Epithelial cell of proximal tubule (primary cell): ENCODE results near the gene PDZD8. TPM values are rescaled to one million over a fixed set of nuclear protein-coding genes. Genes with fewer than 3 reads are reported as not detected.

Experiments
- DNase-seq: peaks from one replicate; pipeline ENCODE4 v3.0.0-alpha.2; 2011; ENCODE audit warnings: low read depth
- H3K4me3 ChIP-seq: 2 replicates; pipeline ENCODE4 v1.5.1; 2011; ENCODE audit warnings: low read depth, mild to moderate bottlenecking, low read length
- CTCF ChIP-seq: conservative IDR thresholded peaks from 2 replicates; pipeline ENCODE4 v1.5.1; 2012; ENCODE audit warnings: low read depth, mild to moderate bottlenecking, low read length
- total RNA-seq: library from RNA; depleted of rRNA; stranded (reverse); fragments of >200 nt; gene quantifications from 2 replicates; pipeline ENCODE4 v1.2.3, GENCODE V29; 2015

Gene PDZD8
- total RNA-seq, 1 donor from 2014 or later, result 23.6 TPM

DNA sequence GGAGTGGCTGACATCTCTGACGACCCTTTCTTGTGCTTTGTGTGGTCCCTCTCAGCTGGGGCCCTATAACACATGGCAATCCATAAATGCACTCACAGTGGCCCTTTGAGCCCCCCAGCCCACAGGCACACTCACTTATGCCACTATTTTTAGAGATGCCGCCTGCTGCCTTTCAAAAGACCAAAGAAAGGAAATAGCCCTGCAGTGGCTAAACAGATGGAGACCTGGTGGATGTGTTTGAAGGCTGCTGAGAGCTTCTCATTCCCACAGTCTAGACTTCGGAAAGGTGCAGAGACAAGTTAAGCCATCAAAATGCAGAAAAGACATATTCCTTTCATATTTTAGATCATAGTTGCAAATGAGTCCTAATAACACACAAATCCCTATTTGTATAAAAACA, 42.0 kb upstream of the PDZD8 start:
- no peak overlapping the region for H3K4me3 ChIP-seq
- TF ChIP-seq CTCF, result no peak
- DNase-seq, result no peak

GRCh38 chr10:117413928-117414618, 38.8 kb upstream of the PDZD8 start:
- no peak overlapping the region for H3K4me3 ChIP-seq
- TF ChIP-seq CTCF, result no peak
- no peak for DNase-seq

DNA sequence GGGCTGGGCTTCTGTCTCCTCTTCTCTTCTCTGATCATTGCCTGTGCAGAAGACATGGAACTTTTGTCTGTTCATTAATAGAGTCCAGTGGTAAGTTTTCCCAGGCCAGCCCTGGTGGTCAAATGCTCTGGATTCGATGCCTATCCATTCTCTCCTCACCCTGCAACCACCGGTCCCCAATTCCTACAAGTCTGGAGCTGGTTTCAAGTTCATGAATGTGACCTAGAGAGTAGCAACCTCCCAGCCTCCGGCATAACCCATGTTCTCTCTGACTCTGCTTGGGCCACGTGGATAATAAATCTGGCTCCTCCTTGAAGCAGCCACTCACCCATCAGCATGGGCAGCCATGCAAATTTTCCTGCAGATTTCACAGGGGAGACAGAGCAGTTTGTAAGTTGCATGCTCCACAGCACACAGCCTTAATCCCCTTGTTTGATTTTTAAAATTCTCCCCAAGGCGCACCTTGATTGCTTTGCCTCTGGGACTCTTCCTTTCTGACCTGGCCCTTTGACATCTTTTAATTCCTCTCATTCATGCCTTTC, 37.3 kb upstream of the PDZD8 start:
- no peak for DNase-seq
- no peak for TF ChIP-seq CTCF

DNA sequence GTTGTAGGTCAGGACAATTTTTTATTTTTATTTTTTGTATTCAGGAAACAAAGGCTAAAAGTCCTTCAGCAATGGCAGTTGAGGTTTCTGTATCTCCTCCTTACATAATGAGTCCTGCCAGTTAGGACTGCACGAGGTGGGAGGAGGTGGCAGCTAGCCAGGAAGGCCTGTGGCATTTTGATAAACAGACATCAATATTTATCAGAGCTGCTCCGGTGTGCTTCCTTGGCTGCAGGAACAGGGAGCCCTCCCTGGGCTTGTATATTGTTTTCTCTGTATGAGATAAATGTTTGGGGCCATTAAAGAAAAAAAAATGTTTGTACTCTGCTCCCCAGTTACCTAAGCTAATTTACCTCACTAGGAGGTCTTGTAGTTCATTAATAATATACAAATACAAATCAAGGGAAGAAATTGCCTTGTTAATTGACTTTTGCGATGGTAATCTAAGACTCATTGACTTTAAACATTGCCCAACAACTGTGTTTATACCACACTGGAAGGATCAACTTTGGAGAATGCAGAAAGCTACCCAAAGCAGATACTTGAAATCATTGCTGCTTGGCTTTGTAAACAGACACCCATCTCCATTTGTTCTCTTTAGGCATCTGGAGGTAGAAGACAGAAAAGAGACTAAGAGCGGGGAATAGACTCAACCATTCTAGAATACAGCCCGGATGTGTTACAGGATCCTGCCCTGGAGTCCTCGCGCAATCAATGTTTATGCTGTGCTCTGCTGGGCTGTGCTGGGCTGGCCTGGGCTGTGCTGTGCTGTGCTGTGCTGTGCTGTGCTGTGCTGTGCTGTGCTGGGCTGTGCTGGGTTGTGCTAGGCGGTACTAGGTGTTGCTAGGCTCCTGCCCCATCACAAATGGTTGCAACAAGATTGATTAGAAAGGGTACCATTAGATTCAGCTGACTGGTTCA, 36.5 kb upstream of the PDZD8 start:
- TF ChIP-seq CTCF, result no peak
- no peak overlapping the region for H3K4me3 ChIP-seq
- DNase-seq, result no peak

More for the DNA sequence above, 37.3 kb upstream of the PDZD8 start:
- no peak overlapping the region for H3K4me3 ChIP-seq

- TF ChIP-seq CTCF, result no peak
- no peak overlapping the region for H3K4me3 ChIP-seq
- no peak for DNase-seq
These were observed 35.3 kb upstream of the PDZD8 start for GRCh38 chr10:117410557-117410956.

- no peak for DNase-seq
- TF ChIP-seq CTCF, result no peak
- H3K4me3 ChIP-seq, result no peak overlapping the region
These were observed 34.5 kb upstream of the PDZD8 start for GRCh38 chr10:117409549-117410305.
